Measurements from ENCODE around the gene PDE4A.

GRCh38 chr19:10399878-10400277, 20.5 kb upstream of the PDE4A start:
- TF ChIP-seq CTCF (IDR thresholded peaks at IDR 0.05): no peak
- no peak for TF ChIP-seq POLR2A (IDR thresholded peaks at IDR 0.05)

Measured in adrenal gland (tissue), 5 donors.